ENCODE results near the gene ABCD2. TPM values are rescaled to one million over a fixed set of nuclear protein-coding genes. Genes with fewer than 3 reads are reported as not detected.
"Not testable (repeated sequence)": the region's sequence is repeated elsewhere in the genome, so short reads cannot be mapped to it uniquely, and the experiment has no call there.

ABCD2 gene
- total RNA-seq, 1 donor from 2014 or later, result 0.47 TPM

DNA sequence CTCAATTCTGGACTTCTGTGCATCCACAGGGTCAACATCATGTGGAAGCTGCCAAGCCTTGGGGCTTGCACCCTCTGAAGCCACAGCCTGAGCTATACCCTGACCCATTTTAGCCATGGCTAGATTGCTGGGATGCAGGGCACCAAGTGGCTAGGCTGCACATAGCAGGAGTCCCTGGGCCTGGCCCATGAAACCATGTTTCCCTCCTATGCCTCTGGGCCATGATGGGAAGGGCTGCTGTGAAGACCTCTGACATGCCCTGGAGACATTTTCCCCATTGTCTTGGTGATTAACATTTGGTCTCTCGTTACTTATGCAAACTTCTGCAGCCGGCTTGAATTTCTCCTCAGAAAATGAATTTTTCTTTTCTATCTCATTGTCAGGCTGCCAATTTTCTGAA, 92.6 kb downstream of the ABCD2 start:
- DNase-seq, result no peak
- no peaks in the 10 kb centered on the region for H3K27me3 ChIP-seq (ENCODE audit: low read depth)
- H3K36me3 ChIP-seq, result no peaks in the 10 kb centered on the region
- no peaks in the 10 kb centered on the region for H3K4me1 ChIP-seq
- ATAC-seq, result no peak
- intact Hi-C loops (cut with DNase I), result no loop called here
- TF ChIP-seq, protein P1, sequence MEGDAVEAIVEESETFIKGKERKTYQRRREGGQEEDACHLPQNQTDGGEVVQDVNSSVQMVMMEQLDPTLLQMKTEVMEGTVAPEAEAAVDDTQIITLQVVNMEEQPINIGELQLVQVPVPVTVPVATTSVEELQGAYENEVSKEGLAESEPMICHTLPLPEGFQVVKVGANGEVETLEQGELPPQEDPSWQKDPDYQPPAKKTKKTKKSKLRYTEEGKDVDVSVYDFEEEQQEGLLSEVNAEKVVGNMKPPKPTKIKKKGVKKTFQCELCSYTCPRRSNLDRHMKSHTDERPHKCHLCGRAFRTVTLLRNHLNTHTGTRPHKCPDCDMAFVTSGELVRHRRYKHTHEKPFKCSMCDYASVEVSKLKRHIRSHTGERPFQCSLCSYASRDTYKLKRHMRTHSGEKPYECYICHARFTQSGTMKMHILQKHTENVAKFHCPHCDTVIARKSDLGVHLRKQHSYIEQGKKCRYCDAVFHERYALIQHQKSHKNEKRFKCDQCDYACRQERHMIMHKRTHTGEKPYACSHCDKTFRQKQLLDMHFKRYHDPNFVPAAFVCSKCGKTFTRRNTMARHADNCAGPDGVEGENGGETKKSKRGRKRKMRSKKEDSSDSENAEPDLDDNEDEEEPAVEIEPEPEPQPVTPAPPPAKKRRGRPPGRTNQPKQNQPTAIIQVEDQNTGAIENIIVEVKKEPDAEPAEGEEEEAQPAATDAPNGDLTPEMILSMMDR (IDR thresholded peaks at IDR 0.05), result no peak
- H3K4me3 ChIP-seq, result no peak overlapping the region
- no peaks in the 10 kb centered on the region for H3K9me3 ChIP-seq
- H3K27ac ChIP-seq, result no peak overlapping the region

DNA sequence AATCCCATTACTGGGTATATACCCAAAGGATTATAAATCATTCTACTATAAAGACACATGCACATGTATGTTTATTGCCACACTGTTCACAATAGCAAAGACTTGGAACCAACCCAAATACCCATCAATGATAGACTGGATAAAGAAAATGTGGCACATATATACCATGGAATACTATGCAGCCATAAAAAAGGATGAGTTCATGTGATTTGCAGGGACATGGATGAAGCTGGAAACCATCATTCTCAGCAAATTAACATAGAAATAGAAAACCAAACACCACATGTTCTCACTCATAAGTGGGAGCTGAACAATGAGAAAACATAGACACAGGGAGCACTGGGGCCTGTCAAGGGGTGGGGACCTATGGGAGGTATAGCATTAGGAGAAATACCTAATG, 97.4 kb downstream of the ABCD2 start:
- H3K27me3 ChIP-seq (ENCODE audit: low read depth); H3K4me1 ChIP-seq; H3K4me3 ChIP-seq; DNase-seq; H3K27ac ChIP-seq; H3K36me3 ChIP-seq; H3K9me3 ChIP-seq; ATAC-seq; intact Hi-C loops (cut with DNase I): not testable (repeated sequence)

DNA sequence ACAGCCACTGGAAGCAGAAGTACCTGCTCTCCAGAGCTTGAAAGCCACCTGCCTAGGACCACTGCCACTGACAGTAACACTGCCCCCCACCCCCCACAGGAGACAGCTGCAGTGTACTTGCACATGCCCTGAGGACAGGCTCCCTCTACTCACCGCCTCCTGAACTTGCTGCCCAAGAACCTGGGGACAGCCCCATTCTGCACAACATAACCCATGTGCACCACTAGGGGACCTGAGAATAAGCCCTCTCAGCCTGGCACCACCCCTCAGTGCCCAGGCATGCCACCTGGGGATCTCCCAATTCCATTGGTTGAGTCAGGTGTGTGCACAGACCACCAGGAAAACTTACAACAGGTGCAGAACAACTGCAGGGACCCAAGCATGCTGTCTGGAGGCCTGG, 109.6 kb downstream of the ABCD2 start:
- peak in 1 of 2 donors; percentile 37 for ATAC-seq
- Histone ChIP-seq H3K27me3 (ENCODE audit: low read depth) (no peaks in the 10 kb centered on the region), H3K4me1 (no peaks in the 10 kb centered on the region), H3K36me3 (no peaks in the 10 kb centered on the region), H3K9me3 (peaks cover 11% of the 10 kb centered on the region), H3K4me3 (no peak overlapping the region), H3K27ac (no peak overlapping the region)
- no peak for DNase-seq
- TF ChIP-seq, protein P1 (IDR thresholded peaks at IDR 0.05), result no peak
- intact Hi-C loops (cut with DNase I), result no loop called here

- no peak overlapping the region for H3K27ac ChIP-seq
- DNase-seq (no peak), ATAC-seq (no peak)
- no peaks in the 10 kb centered on the region for H3K27me3 ChIP-seq (ENCODE audit: low read depth)
- TF ChIP-seq, protein P1 (IDR thresholded peaks at IDR 0.05), result no peak
- H3K4me3 ChIP-seq, result no peak overlapping the region
- intact Hi-C loops (cut with DNase I), result no loop called here
- H3K4me1 ChIP-seq, result no peaks in the 10 kb centered on the region
- H3K9me3 ChIP-seq, result no peaks in the 10 kb centered on the region
- no peaks in the 10 kb centered on the region for H3K36me3 ChIP-seq
Observed at GRCh38 chr12:39505554-39505953, 114.0 kb downstream of the ABCD2 start.

DNA sequence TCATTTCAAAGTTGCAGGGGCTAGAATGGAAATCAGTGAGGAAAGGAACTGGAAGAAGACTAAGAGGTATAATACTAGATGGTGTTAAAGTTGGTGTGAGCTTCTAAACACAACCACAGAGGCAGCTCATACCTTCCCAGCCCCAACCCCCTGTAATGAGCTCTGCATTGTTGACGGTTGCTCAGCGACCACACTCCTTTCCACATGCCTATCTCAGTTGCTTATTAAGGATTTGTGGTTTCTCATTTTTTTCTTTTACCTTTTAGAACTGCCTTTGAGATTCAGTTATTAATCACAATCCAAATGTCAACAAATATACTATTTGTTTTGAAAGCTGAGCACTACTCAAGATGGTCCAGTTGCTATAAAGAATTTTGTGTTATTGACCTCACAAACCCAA, 114.6 kb downstream of the ABCD2 start:
- H3K27ac ChIP-seq, result no peak overlapping the region
- DNase-seq, result no peak
- H3K9me3 ChIP-seq, result no peaks in the 10 kb centered on the region
- no peaks in the 10 kb centered on the region for H3K36me3 ChIP-seq
- no peaks in the 10 kb centered on the region for H3K4me1 ChIP-seq
- intact Hi-C loops (cut with DNase I), result no loop called here
- H3K27me3 ChIP-seq (ENCODE audit: low read depth), result no peaks in the 10 kb centered on the region
- no peak for ATAC-seq
- no peak overlapping the region for H3K4me3 ChIP-seq
- TF ChIP-seq, protein P1 (IDR thresholded peaks at IDR 0.05), result no peak

DNA sequence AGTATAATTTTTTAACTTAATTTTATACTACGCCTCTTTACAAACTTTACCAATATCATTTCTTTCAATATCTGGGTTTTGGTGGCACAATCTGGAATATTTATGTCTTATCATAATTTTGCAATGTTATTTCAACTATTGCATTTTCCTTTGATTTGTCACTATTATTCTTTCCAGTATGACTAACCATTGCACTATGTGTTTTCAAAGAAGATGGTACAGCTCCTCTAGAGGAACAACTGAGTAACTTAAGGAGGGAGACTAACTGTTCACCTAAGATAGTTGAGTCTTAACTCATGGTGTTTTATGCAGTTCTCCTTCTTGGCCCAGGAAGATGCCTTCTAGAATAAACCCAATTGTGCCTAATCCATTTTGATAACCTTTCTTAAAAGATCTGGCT, 116.2 kb downstream of the ABCD2 start:
- TF ChIP-seq, protein P1 (IDR thresholded peaks at IDR 0.05), result no peak
- H3K4me1 ChIP-seq, result no peaks in the 10 kb centered on the region
- no peak for DNase-seq
- no peaks in the 10 kb centered on the region for H3K36me3 ChIP-seq
- ATAC-seq, result no peak
- intact Hi-C loops (cut with DNase I), result no loop called here
- H3K27me3 ChIP-seq (ENCODE audit: low read depth), result no peaks in the 10 kb centered on the region
- H3K4me3 ChIP-seq, result no peak overlapping the region
- H3K9me3 ChIP-seq, result no peaks in the 10 kb centered on the region
- no peak overlapping the region for H3K27ac ChIP-seq

Data from lower lobe of right lung (tissue), 2 donors.